Right atrium auricular region (tissue), 2 donors: ENCODE results near the gene CXorf65. TPM values are rescaled to one million over a fixed set of nuclear protein-coding genes. Genes with fewer than 3 reads are reported as not detected.

Source experiments
- DNase-seq: peaks from one replicate; pipeline ENCODE4 v3.0.0-alpha.2; 2019; ENCODE audit warnings: low spot score
- H3K27ac ChIP-seq, 2 donors: fragments of 200-600 bp; sonication (generic); 1 replicate in 1 of 2; 2 replicates in 1 of 2; pipeline ENCODE4 v1.5.1; 2016 to 2019
- H3K27me3 ChIP-seq, 2 donors: fragments of 200-600 bp; sonication (generic); one replicate each; pipeline versions ENCODE4 v1.5.1 to v1.6.0; 2017 to 2019
- H3K36me3 ChIP-seq: fragments of 200-600 bp; sonication (generic); one replicate; pipeline ENCODE4 v1.5.1; 2016
- H3K4me1 ChIP-seq, 2 donors: fragments of 200-600 bp; sonication (generic); one replicate each; pipeline versions ENCODE4 v1.5.1 to v1.6.0; 2017 to 2019
- H3K4me3 ChIP-seq, 2 donors: fragments of 200-600 bp; sonication (generic); 1 replicate in 1 of 2; 2 replicates in 1 of 2; pipeline ENCODE4 v1.5.1; 2017 to 2019; ENCODE audit warnings: mild to moderate bottlenecking in 1 of 2, moderate library complexity in 1 of 2
- H3K9me3 ChIP-seq, 2 donors: fragments of 200-600 bp; sonication (generic); one replicate each; pipeline ENCODE4 v1.5.1; 2019
- CTCF ChIP-seq, 2 donors: fragments of 200-600 bp; sonication (generic); IDR thresholded peaks; one replicate each; pipeline ENCODE4 v1.5.1; 2019; ENCODE audit warnings: antibody characterized with exemption in 2 of 2
- total RNA-seq, 2 donors: library from RNA; depleted of rRNA; stranded (reverse); fragments of >200 nt; gene quantifications; one replicate each; pipeline ENCODE4 v1.1.0, GENCODE V29; 2016

The CXorf65 gene
- total RNA-seq, 2 donors from 2014 or later: not detected

- H3K4me3 ChIP-seq: no peak overlapping the region
Observed at GRCh38 chrX:71103110-71103983, 3.2 kb downstream of the CXorf65 start.

DNA sequence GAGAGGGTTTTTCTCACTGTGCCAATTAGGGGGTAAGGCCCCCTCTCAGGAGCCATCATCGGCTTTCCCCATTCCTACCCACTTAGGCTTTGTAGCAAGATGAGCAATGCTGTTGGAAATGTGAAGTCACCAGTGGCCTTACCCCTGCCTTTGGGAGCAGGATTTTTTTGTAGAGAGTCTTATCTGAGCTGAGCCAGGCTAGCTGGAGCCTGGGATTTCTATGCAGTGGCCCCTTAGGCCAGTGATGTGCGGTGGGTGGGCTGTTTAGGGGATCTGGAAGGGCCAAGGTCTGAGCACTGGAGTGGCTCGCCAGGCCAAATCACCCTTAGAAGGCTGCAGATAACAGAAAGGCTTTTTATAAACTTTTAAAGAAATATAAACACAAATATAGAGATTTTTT lies 4.2 kb downstream of the CXorf65 start:
- H3K36me3 ChIP-seq: no peaks in the 10 kb centered on the region
- H3K27ac ChIP-seq: no peak overlapping the region
- no peaks in the 10 kb centered on the region for H3K9me3 ChIP-seq
- TF ChIP-seq CTCF (IDR thresholded peaks at IDR 0.05): no peak
- H3K4me3 ChIP-seq: no peak overlapping the region
- DNase-seq: no peak
- H3K4me1 ChIP-seq: peaks cover 0 to 6% of the 10 kb centered on the region in 2 donors
- H3K27me3 ChIP-seq: no peaks in the 10 kb centered on the region

More at GRCh38 chrX:71103110-71103983, 3.2 kb downstream of the CXorf65 start:
- Histone ChIP-seq H3K4me1 (no peaks in the 10 kb centered on the region), H3K27me3 (no peaks in the 10 kb centered on the region), H3K9me3 (no peaks in the 10 kb centered on the region), H3K36me3 (no peaks in the 10 kb centered on the region), H3K27ac (no peak overlapping the region)
- no peak for DNase-seq
- no peak for TF ChIP-seq CTCF (IDR thresholded peaks at IDR 0.05)

GRCh38 chrX:71100581-71101505 lies 5.7 kb downstream of the CXorf65 start:
- H3K9me3 ChIP-seq: no peaks in the 10 kb centered on the region
- H3K27me3 ChIP-seq: no peaks in the 10 kb centered on the region
- no peaks in the 10 kb centered on the region for H3K36me3 ChIP-seq
- no peak for DNase-seq
- peaks cover 0 to 13% of the 10 kb centered on the region in 2 donors for H3K4me1 ChIP-seq
- no peak overlapping the region for H3K27ac ChIP-seq
- TF ChIP-seq CTCF (IDR thresholded peaks at IDR 0.05): no peak
- no peak overlapping the region for H3K4me3 ChIP-seq

- no peaks in the 10 kb centered on the region for H3K9me3 ChIP-seq
- H3K27ac ChIP-seq: no peak overlapping the region
- no peaks in the 10 kb centered on the region for H3K27me3 ChIP-seq
- H3K4me1 ChIP-seq: peaks cover 0 to 13% of the 10 kb centered on the region in 2 donors
- TF ChIP-seq CTCF (IDR thresholded peaks at IDR 0.05): no peak
- no peaks in the 10 kb centered on the region for H3K36me3 ChIP-seq
- DNase-seq: peak; percentile 21
- no peak overlapping the region for H3K4me3 ChIP-seq
Observed at GRCh38 chrX:71099736-71100135, 6.8 kb downstream of the CXorf65 start.

- no peak overlapping the region for H3K4me3 ChIP-seq
- no peak for TF ChIP-seq CTCF (IDR thresholded peaks at IDR 0.05)
- H3K27ac ChIP-seq: no peak overlapping the region
- DNase-seq: no peak
- H3K4me1 ChIP-seq: peaks cover 0 to 13% of the 10 kb centered on the region in 2 donors
- no peaks in the 10 kb centered on the region for H3K27me3 ChIP-seq
- H3K36me3 ChIP-seq: no peaks in the 10 kb centered on the region
- no peaks in the 10 kb centered on the region for H3K9me3 ChIP-seq
Observed at GRCh38 chrX:71098951-71099506, 7.5 kb downstream of the CXorf65 start.
